Activated T-helper 1 cell treated with Interleukin-2 at 50 U/mL for 16 hours (primary cell): ENCODE measurements around the gene MIB2.
"Not testable (repeated sequence)": the region's sequence is repeated elsewhere in the genome, so short reads cannot be mapped to it uniquely, and the experiment has no call there.

Experiments used
- DNase-seq: peaks from one replicate; pipeline ENCODE4 v3.0.0-alpha.2; 2020; ENCODE audit warnings: low read depth

MIB2 gene

GRCh38 chr1:1658583-1659549 lies 43.6 kb downstream of the MIB2 start, which contains the start of gene CDK11B:
Gene CDK11B (minus strand): TSS chr1:1659004. CDS start chr1:1657485, 1,519 bp downstream.
- peak; percentile 95 for DNase-seq

GRCh38 chr1:1662392-1662791 lies 47.1 kb downstream of the MIB2 start:
- DNase-seq, result not testable (repeated sequence)

GRCh38 chr1:1662830-1663560 lies 47.7 kb downstream of the MIB2 start:
- DNase-seq, result not testable (repeated sequence)

GRCh38 chr1:1664318-1664717 lies 49.0 kb downstream of the MIB2 start:
- DNase-seq, result not testable (repeated sequence)

- no peak for DNase-seq
These were observed 49.9 kb downstream of the MIB2 start for GRCh38 chr1:1664941-1665814.

GRCh38 chr1:1665815-1666251 lies 50.5 kb downstream of the MIB2 start:
- DNase-seq, result peak; percentile 15

GRCh38 chr1:1666526-1666925 lies 51.2 kb downstream of the MIB2 start:
- no peak for DNase-seq

- no peak for DNase-seq
These were observed 54.5 kb downstream of the MIB2 start for GRCh38 chr1:1669468-1670440.

- DNase-seq, result no peak
These were observed 55.6 kb downstream of the MIB2 start for GRCh38 chr1:1670866-1671265.

GRCh38 chr1:1671365-1672119 lies 56.2 kb downstream of the MIB2 start:
- DNase-seq, result no peak

- no peak for DNase-seq
These were observed 57.1 kb downstream of the MIB2 start for GRCh38 chr1:1672181-1672965.

GRCh38 chr1:1674806-1675205 lies 59.5 kb downstream of the MIB2 start:
- not testable (repeated sequence) for DNase-seq

GRCh38 chr1:1675218-1675617 lies 59.9 kb downstream of the MIB2 start:
- not testable (repeated sequence) for DNase-seq

GRCh38 chr1:1676087-1676486 lies 60.8 kb downstream of the MIB2 start:
- DNase-seq, result not testable (repeated sequence)

- DNase-seq, result peak; percentile 33
These were observed 62.6 kb downstream of the MIB2 start for GRCh38 chr1:1677718-1678580.

- DNase-seq, result no peak
These were observed 63.5 kb downstream of the MIB2 start for GRCh38 chr1:1678581-1679380.
